CD4-positive, alpha-beta T cell treated with Interleukin-4 for 4 hours (primary cell): ENCODE results near the gene MAP3K21.

Experiments
- DNase-seq: peaks from one replicate; pipeline ENCODE4 v3.0.0-alpha.2; 2020

Gene MAP3K21

GRCh38 chr1:233390842-233391737 is 63.6 kb downstream of the MAP3K21 start:
- no peak for DNase-seq

- DNase-seq: no peak
These were observed 65.7 kb downstream of the MAP3K21 start for GRCh38 chr1:233393084-233393840.

- no peak for DNase-seq
These were observed 66.6 kb downstream of the MAP3K21 start for GRCh38 chr1:233393926-233394680.

GRCh38 chr1:233394860-233395717 is 67.6 kb downstream of the MAP3K21 start:
- peak; percentile 55 for DNase-seq

- no peak for DNase-seq
These were observed 68.5 kb downstream of the MAP3K21 start for GRCh38 chr1:233395863-233396646.

GRCh38 chr1:233406339-233406960 is 78.9 kb downstream of the MAP3K21 start:
- no peak for DNase-seq

- no peak for DNase-seq
These were observed 79.6 kb downstream of the MAP3K21 start for GRCh38 chr1:233406994-233407631.

- no peak for DNase-seq
These were observed 82.0 kb downstream of the MAP3K21 start for GRCh38 chr1:233409540-233409939.

GRCh38 chr1:233410906-233411305 is 83.4 kb downstream of the MAP3K21 start:
- DNase-seq: no peak

GRCh38 chr1:233412812-233413211 is 85.3 kb downstream of the MAP3K21 start:
- no peak for DNase-seq

GRCh38 chr1:233421293-233421692 is 93.8 kb downstream of the MAP3K21 start:
- no peak for DNase-seq

GRCh38 chr1:233424779-233425178 is 97.3 kb downstream of the MAP3K21 start:
- DNase-seq: no peak

- DNase-seq: no peak
These were observed 100.4 kb downstream of the MAP3K21 start for GRCh38 chr1:233427907-233428306.

- no peak for DNase-seq
These were observed 104.4 kb downstream of the MAP3K21 start for GRCh38 chr1:233431753-233432403.

GRCh38 chr1:233432916-233433315 is 105.4 kb downstream of the MAP3K21 start:
- no peak for DNase-seq

- no peak for DNase-seq
These were observed 106.1 kb downstream of the MAP3K21 start for GRCh38 chr1:233433436-233434210.
